Stimulated activated CD4-positive, alpha-beta T cell treated with anti-CD3 and anti-CD28 coated beads, Interleukin-12 subunit alpha, Interleukin-12 subunit beta, amount 100 ng/mL, for 4 hours (primary cell): ENCODE results near the gene USP3.
"Not testable (repeated sequence)": the region's sequence is repeated elsewhere in the genome, so short reads cannot be mapped to it uniquely, and the experiment has no call there.

Experiments used
- DNase-seq: peaks from one replicate; pipeline ENCODE4 v3.0.0-alpha.2; 2020

Gene USP3

DNA sequence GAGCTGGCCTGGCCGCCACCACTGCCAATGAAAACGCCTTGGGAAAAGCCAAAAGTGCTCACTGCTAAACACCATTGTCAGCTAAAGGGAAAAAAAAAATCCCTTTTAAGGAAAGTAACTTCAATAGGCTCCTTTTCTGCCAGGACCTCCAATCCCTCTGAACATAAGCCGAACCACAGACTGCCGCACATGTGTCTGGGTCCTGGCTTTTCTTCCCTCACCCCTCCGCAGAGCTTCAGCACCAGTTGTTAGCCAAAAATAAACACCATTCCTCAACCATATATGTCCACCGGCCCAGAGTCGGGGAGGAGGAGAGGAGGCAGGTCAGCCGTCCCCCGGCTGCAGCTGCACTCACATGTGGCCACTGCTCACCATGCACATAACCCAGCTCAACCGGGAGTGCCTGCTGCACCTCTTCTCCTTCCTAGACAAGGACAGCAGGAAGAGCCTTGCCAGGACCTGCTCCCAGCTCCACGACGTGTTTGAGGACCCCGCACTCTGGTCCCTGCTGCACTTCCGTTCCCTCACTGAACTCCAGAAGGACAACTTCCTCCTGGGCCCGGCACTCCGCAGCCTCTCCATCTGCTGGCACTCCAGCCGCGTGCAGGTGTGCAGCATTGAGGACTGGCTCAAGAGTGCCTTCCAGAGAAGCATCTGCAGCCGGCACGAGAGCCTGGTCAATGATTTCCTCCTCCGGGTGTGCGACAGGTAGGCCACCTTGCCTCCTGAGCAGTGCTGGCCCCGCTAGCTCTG, 92.8 kb downstream of the USP3 start, which contains the start of gene FBXL22:
Gene FBXL22, plus strand, starts transcription at position 350 of the 753 bp plus-strand sequence. Its CDS starts 6 bp downstream, at position 356.
- no peak for DNase-seq

DNA sequence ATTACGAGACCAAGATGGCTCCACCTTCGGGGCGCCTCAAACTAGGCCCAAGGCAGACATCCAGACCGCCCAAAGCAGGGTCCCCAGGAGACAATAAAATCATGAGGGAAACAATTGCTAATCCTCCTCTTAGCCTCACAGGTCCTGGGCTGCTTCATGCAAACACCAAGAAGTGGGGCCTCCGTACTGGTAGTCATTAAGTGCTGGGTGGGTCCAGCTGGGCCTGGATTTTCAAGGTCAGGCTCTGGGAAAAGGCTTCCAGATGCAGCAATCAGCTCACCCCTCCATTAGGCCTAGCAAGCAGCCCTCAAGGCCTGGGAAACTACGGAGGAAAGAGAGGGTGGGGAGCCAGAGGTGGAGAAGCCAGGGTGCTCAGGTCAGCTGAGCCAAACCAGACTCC, 93.4 kb downstream of the USP3 start:
- DNase-seq: no peak

- no peak for DNase-seq
These were observed 94.3 kb downstream of the USP3 start for GRCh38 chr15:63598473-63599400.

- peak; percentile 29 for DNase-seq
These were observed 95.1 kb downstream of the USP3 start for GRCh38 chr15:63599401-63600000.

DNA sequence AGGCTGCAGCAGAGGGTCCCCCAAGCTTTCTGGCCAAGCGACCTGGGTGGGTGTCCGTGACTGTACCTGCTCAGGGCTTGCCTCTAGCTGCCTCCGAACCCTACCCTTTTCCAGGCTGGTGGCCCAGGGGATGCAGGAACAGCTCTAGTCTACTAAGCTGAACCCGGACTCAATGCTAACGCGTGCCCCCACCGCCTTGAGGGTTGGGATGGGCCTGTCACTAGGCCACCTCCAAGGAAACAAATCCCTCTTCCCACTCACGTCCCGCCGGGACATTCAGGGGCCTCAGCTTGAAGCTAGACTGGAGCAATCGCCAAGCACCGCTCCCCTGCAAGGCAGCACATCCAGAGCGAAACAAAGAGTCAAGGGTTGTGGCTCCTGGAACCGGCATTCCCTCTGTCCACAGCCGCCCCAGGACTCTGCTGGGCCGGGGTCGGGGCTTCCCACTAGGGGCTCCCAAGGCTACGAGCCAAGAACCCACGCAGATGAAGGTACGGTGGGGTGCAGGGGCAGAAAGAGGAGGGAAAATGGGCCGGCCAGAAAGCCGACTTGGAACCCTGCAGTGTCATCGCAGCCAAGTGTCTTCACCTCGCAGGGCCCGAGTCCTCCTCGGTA, 95.7 kb downstream of the USP3 start:
- DNase-seq: no peak

DNA sequence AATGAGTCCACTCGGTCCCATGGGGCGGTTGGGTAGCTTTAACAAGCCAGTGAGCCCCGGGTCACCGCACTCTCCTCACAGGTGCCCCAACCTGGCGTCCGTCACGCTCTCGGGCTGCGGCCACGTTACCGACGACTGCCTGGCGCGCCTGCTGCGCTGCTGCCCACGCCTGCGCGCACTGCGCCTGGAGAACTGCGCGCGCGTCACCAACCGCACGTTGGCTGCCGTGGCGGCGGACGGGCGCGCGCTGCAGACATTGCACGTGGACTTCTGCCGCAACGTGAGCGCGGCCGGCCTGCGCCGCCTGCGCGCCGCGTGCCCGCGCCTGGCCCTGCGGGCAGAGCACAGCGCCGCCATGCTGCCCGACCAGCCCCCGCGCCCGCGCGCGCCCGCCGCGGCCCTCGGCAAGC, 96.2 kb downstream of the USP3 start:
- DNase-seq: peak; percentile 90

- peak; percentile 49 for DNase-seq
These were observed 96.8 kb downstream of the USP3 start for GRCh38 chr15:63601026-63601703.

- no peak for DNase-seq
These were observed 97.4 kb downstream of the USP3 start for GRCh38 chr15:63601704-63602185.

GRCh38 chr15:63602595-63602994, 98.2 kb downstream of the USP3 start:
- no peak for DNase-seq

- no peak for DNase-seq
These were observed 99.1 kb downstream of the USP3 start for GRCh38 chr15:63603516-63603915.

- no peak for DNase-seq
These were observed 99.9 kb downstream of the USP3 start for GRCh38 chr15:63604281-63604680.

DNA sequence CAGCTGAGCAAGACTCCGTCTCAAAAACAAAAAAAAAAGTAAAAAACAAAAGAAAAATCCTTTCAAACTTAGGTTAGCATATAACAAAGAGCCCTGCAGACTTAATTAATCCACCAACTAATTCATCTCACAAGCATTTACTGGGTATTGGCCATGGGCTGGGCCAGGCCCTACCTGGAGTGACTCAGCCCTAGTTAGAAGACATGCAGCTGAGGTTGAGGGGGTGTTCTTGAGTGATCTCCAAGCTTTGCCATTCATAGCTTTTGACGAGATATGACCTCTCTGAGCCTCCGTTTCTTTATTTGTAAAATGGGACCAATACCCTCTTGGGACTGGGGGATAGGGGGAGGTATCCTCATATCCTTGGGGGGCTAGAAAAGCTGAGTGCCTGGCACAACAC, 100.6 kb downstream of the USP3 start:
- DNase-seq: no peak

GRCh38 chr15:63605816-63606215, 101.4 kb downstream of the USP3 start:
- peak; percentile 46 for DNase-seq

DNA sequence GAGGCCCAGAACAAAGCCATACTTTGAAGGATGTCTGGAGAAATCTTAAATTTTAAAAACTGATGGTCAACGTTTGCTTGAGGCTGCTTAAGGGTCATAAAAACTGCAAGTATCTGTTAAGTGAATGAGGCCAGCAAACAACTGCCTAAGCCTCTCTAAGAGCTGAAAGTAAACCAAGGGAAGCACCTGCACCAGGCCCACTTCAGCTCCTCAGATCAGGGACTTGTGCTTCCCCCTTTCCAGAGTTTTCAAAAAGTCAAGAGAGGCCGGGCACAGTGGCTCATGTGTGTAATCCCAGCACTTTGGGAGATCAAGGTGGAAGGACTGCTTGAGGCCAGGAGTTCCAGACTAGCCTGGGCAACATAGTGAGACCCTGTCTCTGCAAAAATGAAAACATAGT, 101.9 kb downstream of the USP3 start:
- no peak for DNase-seq

DNA sequence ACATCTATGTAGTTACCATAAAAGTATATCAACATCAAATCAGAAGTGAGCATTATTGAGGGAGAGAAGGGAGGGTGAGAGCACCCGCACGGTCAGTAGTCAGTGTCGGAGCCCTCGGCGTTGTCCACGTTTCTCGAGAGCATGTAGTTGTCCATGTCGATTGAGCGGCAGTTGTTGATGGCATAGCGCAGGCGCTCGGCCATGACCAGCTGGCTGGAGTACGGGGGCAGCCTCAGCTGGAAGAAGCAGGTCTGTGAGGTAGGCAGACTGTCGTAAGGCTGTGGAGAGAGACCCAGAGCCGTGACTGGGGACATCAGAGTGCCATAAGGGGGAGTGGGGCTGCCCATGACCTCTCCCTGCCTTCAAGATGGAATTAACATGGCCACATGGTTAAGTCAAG, 104.6 kb downstream of the USP3 start:
- DNase-seq: no peak

DNA sequence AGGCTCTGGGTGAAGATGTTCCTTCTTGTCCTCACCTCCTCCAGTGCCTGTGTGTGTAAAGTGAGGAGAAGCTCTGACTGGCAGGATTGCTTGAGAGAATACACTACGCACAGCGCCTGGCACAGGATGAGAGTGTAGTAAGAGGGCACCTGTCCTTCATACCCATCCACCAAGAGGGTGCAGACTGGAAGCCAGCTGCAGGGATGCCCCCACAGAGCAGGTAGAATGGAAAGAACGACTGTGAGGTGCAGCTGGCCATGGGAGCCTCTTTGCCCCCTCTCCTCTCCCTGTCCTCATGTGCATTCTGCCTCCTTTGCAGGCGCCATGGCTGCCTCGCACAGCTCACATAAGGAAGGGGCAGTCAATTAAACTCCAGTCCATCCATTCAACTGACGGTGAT, 105.1 kb downstream of the USP3 start:
- no peak for DNase-seq

DNA sequence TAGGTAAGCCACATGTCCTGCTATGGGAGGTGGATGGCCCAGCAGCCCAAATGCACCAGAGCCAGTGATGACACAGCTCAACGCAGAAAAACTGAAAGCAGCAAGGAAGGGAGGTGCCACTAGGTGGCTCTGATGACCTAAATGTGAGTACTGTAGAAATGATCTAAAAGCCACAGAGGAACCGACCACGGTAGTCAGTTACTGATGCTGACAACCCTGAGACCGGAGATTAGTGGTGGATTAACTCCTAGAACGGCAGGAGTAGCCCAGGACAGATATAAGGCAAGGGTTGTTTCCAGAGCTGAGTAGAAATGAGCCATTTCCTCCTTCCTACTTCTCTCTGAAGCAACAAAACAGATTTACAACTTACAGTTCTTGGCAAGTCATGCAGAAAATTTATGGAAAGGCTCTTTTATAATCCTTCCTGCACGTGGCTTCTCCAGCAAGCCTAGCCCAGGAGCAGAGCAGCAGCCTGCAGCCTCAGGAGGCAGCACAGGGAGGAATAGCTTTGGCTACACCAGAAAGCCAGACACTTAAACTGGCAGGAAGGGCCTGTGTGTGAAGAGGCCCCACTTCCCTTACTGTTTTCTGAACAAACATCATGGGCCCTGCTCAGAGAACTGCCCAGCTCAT, 105.9 kb downstream of the USP3 start:
- peak; percentile 63 for DNase-seq

DNA sequence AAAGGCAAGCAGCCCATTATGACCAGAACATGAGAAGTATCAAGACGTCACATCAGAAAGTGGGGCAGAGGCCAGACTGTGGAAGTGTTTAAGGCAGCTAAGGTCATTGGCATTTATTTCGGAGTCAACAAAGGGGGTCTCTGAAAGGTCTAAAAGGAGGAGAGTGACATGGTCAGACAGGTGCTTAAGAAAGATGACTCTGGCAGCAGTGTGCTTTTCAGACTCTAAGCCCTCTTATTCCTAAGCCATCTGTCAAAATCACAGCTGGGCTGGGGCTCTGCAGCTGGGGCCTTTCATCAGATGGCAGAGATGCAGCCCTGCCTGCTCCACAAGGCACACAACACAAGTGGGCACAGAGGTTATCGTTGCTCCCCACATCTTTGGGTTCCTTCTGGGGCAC, 106.8 kb downstream of the USP3 start:
- no peak for DNase-seq

DNA sequence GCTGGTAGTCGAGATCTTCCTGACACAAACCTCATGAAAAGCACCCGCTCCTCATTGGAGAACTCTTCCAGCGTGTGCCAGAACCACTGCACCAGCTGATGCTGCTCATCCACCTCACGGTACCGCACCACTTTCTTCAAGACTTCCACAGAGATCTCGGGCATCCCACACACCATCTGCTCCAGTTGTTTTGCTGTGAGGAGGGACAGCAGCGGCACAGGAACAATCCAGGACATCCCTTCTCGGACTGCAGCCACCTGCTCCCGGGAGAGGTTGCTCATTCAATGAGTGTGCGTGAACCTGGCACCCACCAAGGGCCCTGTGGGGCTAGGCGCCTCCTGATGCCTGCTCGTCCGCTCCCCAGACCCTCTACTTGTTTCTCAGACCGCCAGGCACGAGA, 107.9 kb downstream of the USP3 start:
- DNase-seq: no peak

DNA sequence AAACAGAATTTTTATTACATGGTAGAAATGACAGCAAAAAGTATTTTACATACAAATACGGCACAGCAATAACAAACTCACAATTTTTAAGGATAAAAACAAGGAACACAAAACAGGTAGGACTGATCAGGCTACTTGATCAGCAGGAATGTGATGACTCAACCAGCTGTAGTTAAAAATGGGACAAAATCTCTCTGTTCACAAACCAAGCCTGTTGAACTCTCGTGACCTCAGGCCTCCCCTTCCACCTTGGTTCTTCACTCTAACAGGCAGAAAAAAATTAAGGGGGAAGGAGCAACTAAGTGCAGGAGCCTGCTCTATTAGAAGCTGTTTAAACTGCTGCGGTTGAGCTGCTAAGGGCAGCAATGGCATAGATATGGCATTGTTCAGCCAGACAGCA, 111.5 kb downstream of the USP3 start:
- no peak for DNase-seq

GRCh38 chr15:63617147-63617546, 112.8 kb downstream of the USP3 start:
- not testable (repeated sequence) for DNase-seq

DNA sequence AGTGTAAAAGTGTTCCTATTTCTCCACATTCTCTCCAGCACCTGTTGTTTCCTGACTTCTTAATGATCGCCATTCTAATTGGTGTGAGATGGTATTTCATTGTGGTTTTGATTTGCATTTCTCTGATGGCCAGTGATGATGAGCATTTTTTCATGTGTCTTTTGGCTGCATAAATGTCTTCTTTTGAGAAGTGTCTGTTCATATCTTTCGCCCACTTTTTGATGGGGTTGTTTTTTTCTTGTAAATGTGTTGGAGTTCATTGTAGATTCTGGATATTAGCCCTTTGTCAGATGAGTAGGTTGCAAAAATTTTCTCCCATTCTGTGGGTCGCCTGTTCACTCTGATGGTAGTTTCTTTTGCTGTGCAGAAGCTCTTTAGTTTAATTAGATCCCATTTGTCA, 113.2 kb downstream of the USP3 start:
- not testable (repeated sequence) for DNase-seq
